ENCODE data around the gene MNAT1. TPM values are rescaled to one million over a fixed set of nuclear protein-coding genes. Genes with fewer than 3 reads are reported as not detected.

The MNAT1 gene
- total RNA-seq, 1 donor from 2014 or later = 32.7 TPM

DNA sequence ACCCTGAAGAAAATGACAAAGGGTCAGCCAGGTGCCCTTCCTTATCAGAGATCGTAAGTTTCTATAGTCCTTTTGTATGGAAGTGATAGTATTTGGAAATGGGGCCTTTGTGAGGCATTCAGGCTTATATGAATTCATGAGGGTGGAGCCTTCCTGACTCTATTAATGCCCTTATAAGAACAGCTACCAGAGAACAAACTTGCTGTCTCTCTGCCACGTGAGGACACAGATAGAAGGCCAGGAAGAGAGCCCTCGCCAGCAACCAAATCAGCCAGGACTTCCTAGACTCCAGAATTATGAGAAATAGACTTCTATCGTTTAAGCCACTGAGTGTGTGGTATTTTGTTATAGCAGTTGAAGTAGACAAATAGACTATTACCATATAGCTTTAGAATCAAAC is 209.6 kb downstream of the MNAT1 start:
- Mint-ChIP-seq H3K27ac (no peak overlapping the region), H3K4me1 (ENCODE audit: unreplicated experiment) (peaks cover 5% of the 10 kb centered on the region), H3K9me3 (peaks cover 3% of the 10 kb centered on the region), H3K27me3 (no peaks in the 10 kb centered on the region), H3K4me3 (no peak overlapping the region), H3K36me3 (peaks cover 18% of the 10 kb centered on the region)
- TF ChIP-seq CTCF (conservative IDR thresholded peaks at IDR 0.05) = no peak
- no peak for DNase-seq (ENCODE audit: extremely low spot score, unreplicated experiment)

DNA sequence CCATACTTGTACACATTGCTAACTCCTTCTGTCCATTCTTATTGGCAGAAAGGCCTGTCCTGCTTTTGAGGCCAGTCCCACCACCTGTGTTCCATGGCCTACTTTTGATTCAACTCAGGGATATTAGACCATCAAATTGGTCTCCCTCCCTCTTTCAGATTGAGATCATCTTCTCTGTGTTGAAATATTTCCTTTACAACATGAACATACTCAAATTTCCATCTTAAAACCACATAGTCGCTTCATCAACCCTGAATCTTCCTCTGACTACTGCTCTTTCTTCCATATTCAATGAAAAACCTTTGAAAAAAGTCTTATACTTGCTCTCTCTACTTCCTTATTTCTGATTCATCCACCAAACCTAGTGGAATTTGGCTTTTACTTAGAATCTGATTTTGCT is 211.4 kb downstream of the MNAT1 start:
- no peaks in the 10 kb centered on the region for H3K27me3 Mint-ChIP-seq
- no peak overlapping the region for H3K27ac Mint-ChIP-seq
- peaks cover 14% of the 10 kb centered on the region for H3K36me3 Mint-ChIP-seq
- DNase-seq (ENCODE audit: extremely low spot score, unreplicated experiment) = no peak
- no peak for TF ChIP-seq CTCF (conservative IDR thresholded peaks at IDR 0.05)
- no peak overlapping the region for H3K4me3 Mint-ChIP-seq
- no peaks in the 10 kb centered on the region for H3K9me3 Mint-ChIP-seq
- peaks cover 5% of the 10 kb centered on the region for H3K4me1 Mint-ChIP-seq (ENCODE audit: unreplicated experiment)

DNA sequence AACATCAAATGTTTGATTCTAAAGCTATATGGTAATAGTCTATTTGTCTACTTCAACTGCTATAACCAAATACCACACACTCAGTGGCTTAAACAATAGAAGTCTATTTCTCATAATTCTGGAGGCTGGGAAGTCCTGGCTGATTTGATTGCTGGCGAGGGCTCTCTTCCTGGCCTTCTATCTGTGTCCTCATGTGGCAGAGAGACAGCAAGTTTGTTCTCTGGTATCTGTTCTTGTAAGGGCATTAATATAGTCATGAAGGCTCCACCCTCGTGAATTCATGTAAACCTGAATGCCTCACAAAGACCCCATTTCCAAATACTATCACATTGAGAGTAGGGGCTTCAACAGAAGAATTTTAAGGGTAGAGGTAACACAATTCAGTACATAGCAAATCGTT is 212.2 kb downstream of the MNAT1 start:
- no peak for DNase-seq (ENCODE audit: extremely low spot score, unreplicated experiment)
- H3K4me1 Mint-ChIP-seq (ENCODE audit: unreplicated experiment) = peaks cover 5% of the 10 kb centered on the region
- H3K4me3 Mint-ChIP-seq = no peak overlapping the region
- H3K9me3 Mint-ChIP-seq = no peaks in the 10 kb centered on the region
- TF ChIP-seq CTCF (conservative IDR thresholded peaks at IDR 0.05) = no peak
- H3K27ac Mint-ChIP-seq = no peak overlapping the region
- no peaks in the 10 kb centered on the region for H3K27me3 Mint-ChIP-seq
- H3K36me3 Mint-ChIP-seq = peaks cover 11% of the 10 kb centered on the region

- Mint-ChIP-seq H3K27me3 (no peaks in the 10 kb centered on the region), H3K9me3 (peaks cover 14% of the 10 kb centered on the region), H3K27ac (no peak overlapping the region), H3K36me3 (peaks cover 12% of the 10 kb centered on the region), H3K4me1 (ENCODE audit: unreplicated experiment) (no peaks in the 10 kb centered on the region), H3K4me3 (no peak overlapping the region)
- DNase-seq (ENCODE audit: extremely low spot score, unreplicated experiment) = no peak
- no peak for TF ChIP-seq CTCF (conservative IDR thresholded peaks at IDR 0.05)
These were observed 217.3 kb downstream of the MNAT1 start for GRCh38 chr14:60951776-60952435.

- H3K4me3 Mint-ChIP-seq = no peak overlapping the region
- no peak for DNase-seq (ENCODE audit: extremely low spot score, unreplicated experiment)
- H3K9me3 Mint-ChIP-seq = peaks cover 23% of the 10 kb centered on the region
- H3K27ac Mint-ChIP-seq = no peak overlapping the region
- H3K4me1 Mint-ChIP-seq (ENCODE audit: unreplicated experiment) = no peaks in the 10 kb centered on the region
- TF ChIP-seq CTCF (conservative IDR thresholded peaks at IDR 0.05) = no peak
- H3K36me3 Mint-ChIP-seq = peaks cover 41% of the 10 kb centered on the region
- no peaks in the 10 kb centered on the region for H3K27me3 Mint-ChIP-seq
These were observed 221.6 kb downstream of the MNAT1 start for GRCh38 chr14:60956202-60956601.

All from type B pancreatic cell (in vitro differentiated cells).